ENCODE measurements around the gene FICD. TPM values are rescaled to one million over a fixed set of nuclear protein-coding genes. Genes with fewer than 3 reads are reported as not detected.

The FICD gene
- total RNA-seq, 3 donors from 2014 or later (not counting 1 experiment from before 2014, with no cell fraction given) = 3.9 to 7.5 (median 6.6) TPM

DNA sequence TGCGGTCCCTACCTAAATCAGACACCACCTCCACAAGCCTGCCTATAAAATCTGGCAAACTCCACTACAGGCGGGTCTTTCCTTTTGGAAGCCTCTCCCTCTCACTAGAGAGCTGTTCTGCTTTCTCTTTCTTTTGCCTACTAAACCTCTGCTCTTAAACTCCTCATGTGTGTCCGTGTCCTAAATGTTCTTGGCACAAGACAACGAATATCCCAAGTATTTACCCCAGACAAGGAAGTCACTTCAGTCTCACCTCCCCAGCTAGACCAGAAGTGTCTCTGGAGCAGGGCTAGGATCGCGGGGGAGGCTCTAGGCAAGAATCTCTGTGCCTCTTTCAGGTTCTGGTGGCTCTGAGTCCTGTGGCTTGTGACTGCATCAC, 37.2 kb upstream of the FICD start:
- H3K4me1 ChIP-seq (ENCODE audit: control insufficient read depth, insufficient read depth, low read length) = no peaks in the 10 kb centered on the region
- TF ChIP-seq, protein P1, sequence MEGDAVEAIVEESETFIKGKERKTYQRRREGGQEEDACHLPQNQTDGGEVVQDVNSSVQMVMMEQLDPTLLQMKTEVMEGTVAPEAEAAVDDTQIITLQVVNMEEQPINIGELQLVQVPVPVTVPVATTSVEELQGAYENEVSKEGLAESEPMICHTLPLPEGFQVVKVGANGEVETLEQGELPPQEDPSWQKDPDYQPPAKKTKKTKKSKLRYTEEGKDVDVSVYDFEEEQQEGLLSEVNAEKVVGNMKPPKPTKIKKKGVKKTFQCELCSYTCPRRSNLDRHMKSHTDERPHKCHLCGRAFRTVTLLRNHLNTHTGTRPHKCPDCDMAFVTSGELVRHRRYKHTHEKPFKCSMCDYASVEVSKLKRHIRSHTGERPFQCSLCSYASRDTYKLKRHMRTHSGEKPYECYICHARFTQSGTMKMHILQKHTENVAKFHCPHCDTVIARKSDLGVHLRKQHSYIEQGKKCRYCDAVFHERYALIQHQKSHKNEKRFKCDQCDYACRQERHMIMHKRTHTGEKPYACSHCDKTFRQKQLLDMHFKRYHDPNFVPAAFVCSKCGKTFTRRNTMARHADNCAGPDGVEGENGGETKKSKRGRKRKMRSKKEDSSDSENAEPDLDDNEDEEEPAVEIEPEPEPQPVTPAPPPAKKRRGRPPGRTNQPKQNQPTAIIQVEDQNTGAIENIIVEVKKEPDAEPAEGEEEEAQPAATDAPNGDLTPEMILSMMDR (IDR thresholded peaks at IDR 0.05) = no peak
- Mint-ChIP-seq H3K4me1 (no peaks in the 10 kb centered on the region), H3K4me3 (no peak overlapping the region), H3K27me3 (ENCODE audit: low read depth in 2 of 2) (peaks cover 12 to 42% of the 10 kb centered on the region in 2 donors), H3K9me3 (no peaks in the 10 kb centered on the region), H3K36me3 (no peaks in the 10 kb centered on the region), H3K27ac (no peak overlapping the region)
- no peaks in the 10 kb centered on the region for H3K9me3 ChIP-seq (ENCODE audit: control insufficient read depth, insufficient read depth, low read length)
- DNase-seq = no peak
- no peak overlapping the region for H3K4me3 ChIP-seq (ENCODE audit: low read length)
- intact Hi-C loops (cut with micrococcal nuclease) = no loop called here
- H3K27ac ChIP-seq (ENCODE audit: low read length) = no peak overlapping the region
- 82% methylated on average over 6 of the region's 6 CpGs for WGBS (ENCODE audit: insufficient coverage)
- no peak for ATAC-seq
- peaks cover 2% of the 10 kb centered on the region for H3K27me3 ChIP-seq (ENCODE audit: control insufficient read depth, insufficient read depth, low read length)
- no peaks in the 10 kb centered on the region for H3K36me3 ChIP-seq (ENCODE audit: control insufficient read depth, insufficient read depth, low read length)

DNA sequence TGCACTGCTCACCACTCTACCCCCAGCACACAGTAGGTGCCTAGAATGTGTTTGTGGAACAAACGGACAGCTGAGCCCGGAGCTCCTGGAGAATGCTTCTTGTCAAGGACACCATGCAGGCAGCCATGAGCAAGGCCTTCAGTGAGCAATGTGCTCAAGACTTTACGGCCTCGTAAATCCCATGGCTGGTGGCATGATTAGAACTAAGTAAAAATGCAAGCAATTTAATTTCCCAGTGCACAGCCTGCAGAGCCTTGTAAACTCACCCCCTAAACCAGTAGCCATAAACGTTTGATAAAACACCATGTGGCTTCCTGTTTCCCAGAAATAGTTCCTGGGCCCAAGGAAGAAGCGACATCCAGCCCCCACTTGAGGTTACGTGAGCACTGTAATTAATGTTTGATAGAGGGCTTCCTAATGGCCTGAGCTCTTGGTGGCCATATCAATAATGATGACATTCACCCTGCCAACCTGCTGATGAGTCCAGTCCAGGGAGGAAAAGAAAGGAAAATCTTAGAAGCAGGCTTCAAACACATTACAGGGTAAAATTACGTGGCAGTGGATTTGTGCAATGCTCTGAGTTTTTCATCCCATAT, 36.4 kb upstream of the FICD start:
- Mint-ChIP-seq H3K27ac (no peak overlapping the region), H3K4me1 (no peaks in the 10 kb centered on the region), H3K9me3 (no peaks in the 10 kb centered on the region), H3K27me3 (ENCODE audit: low read depth in 2 of 2) (peaks cover 12 to 47% of the 10 kb centered on the region in 2 donors), H3K4me3 (no peak overlapping the region), H3K36me3 (no peaks in the 10 kb centered on the region)
- no peaks in the 10 kb centered on the region for H3K36me3 ChIP-seq (ENCODE audit: control insufficient read depth, insufficient read depth, low read length)
- H3K4me3 ChIP-seq (ENCODE audit: low read length) = no peak overlapping the region
- H3K27ac ChIP-seq (ENCODE audit: low read length) = no peak overlapping the region
- TF ChIP-seq, protein P1 (IDR thresholded peaks at IDR 0.05) = no peak
- intact Hi-C loops (cut with micrococcal nuclease) = no loop called here
- WGBS (ENCODE audit: insufficient coverage) = 66% methylated on average over 8 of the region's 8 CpGs
- H3K27me3 ChIP-seq (ENCODE audit: control insufficient read depth, insufficient read depth, low read length) = peaks cover 2% of the 10 kb centered on the region
- no peak for ATAC-seq
- DNase-seq = no peak
- no peaks in the 10 kb centered on the region for H3K4me1 ChIP-seq (ENCODE audit: control insufficient read depth, insufficient read depth, low read length)
- H3K9me3 ChIP-seq (ENCODE audit: control insufficient read depth, insufficient read depth, low read length) = no peaks in the 10 kb centered on the region

DNA sequence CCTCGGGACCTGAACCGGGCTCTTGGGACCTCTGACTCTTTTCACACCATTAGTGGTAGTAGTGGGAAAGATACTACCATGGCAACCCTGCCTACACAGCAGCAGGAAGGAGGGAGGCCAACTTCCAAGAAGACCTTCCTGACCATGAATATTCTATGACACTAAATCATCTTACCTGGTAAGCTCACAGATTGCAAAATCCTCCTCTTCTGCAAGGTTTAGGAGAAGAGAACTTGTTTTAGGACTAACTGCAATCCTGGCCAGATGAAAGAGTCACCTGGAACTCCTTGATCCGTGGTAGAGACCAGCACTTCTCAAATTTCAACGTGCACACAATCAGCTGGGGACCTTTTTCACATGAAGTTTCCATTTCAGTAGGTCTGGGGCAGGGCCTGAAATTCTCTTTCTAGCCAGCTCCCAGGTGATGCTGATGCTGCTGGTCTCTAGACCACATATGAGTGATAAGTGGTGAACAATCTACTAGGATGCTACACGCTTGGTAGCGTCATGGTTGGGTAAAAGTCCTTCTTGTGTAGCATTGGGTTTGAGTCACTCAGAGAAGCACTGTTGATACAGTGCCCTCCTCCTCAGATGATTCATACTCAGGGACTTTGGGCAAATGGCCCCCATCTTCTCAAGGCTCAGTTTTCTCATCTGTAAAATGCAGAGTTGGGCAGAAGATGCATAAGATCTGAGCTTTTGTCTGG, 35.6 kb upstream of the FICD start:
- intact Hi-C loops (cut with micrococcal nuclease) = no loop called here
- H3K9me3 Mint-ChIP-seq = no peaks in the 10 kb centered on the region
- TF ChIP-seq, protein P1 (IDR thresholded peaks at IDR 0.05) = no peak
- no peak overlapping the region for H3K27ac ChIP-seq (ENCODE audit: low read length)
- peaks cover 2% of the 10 kb centered on the region for H3K27me3 ChIP-seq (ENCODE audit: control insufficient read depth, insufficient read depth, low read length)
- no peaks in the 10 kb centered on the region for H3K4me1 ChIP-seq (ENCODE audit: control insufficient read depth, insufficient read depth, low read length)
- no peak overlapping the region for H3K27ac Mint-ChIP-seq
- WGBS (ENCODE audit: insufficient coverage) = 61% methylated on average over 4 of the region's 6 CpGs
- H3K36me3 ChIP-seq (ENCODE audit: control insufficient read depth, insufficient read depth, low read length) = no peaks in the 10 kb centered on the region
- H3K4me3 ChIP-seq (ENCODE audit: low read length) = no peak overlapping the region
- DNase-seq = no peak
- no peaks in the 10 kb centered on the region for H3K36me3 Mint-ChIP-seq
- H3K27me3 Mint-ChIP-seq (ENCODE audit: low read depth in 2 of 2) = peaks cover 12 to 55% of the 10 kb centered on the region in 2 donors
- H3K4me3 Mint-ChIP-seq = no peak overlapping the region
- H3K4me1 Mint-ChIP-seq = no peaks in the 10 kb centered on the region
- H3K9me3 ChIP-seq (ENCODE audit: control insufficient read depth, insufficient read depth, low read length) = no peaks in the 10 kb centered on the region
- ATAC-seq = no peak

All from natural killer cell (primary cell).